Neural progenitor cell (in vitro differentiated cells): ENCODE results near the gene SYNGR3. TPM values are rescaled to one million over a fixed set of nuclear protein-coding genes. Genes with fewer than 3 reads are reported as not detected.
A peak's percentile ranks its signal among the peaks of the same experiment; 100 is the strongest.

Experiments used
- DNase-seq: peaks from one replicate; pipeline ENCODE4 v3.0.0-alpha.2; 2016; ENCODE audit warnings: low spot score
- H2AFZ ChIP-seq: fragments of 200-600 bp; sonication (generic); replicated peaks from 2 replicates; pipeline ENCODE4 v1.6.1; 2016; ENCODE audit warnings: antibody characterized with exemption
- H3F3A ChIP-seq: fragments of 200-600 bp; sonication (generic); 2 replicates; pipeline ENCODE4 v1.6.1; 2016; ENCODE audit warnings: antibody characterized with exemption, low read depth
- H3K27ac ChIP-seq: fragments of 200-600 bp; sonication (generic); 2 replicates; pipeline ENCODE4 v1.5.1; 2016; ENCODE audit warnings: mild to moderate bottlenecking
- H3K27me3 ChIP-seq: fragments of 200-600 bp; sonication (generic); 2 replicates; pipeline ENCODE4 v1.6.1; 2016; ENCODE audit warnings: mild to moderate bottlenecking, moderate library complexity
- H3K36me3 ChIP-seq: fragments of 200-600 bp; sonication (generic); 2 replicates; pipeline ENCODE4 v1.5.1; 2016
- H3K4me1 ChIP-seq: fragments of 200-600 bp; sonication (generic); 2 replicates; pipeline ENCODE4 v1.6.1; 2016; ENCODE audit warnings: mixed run types
- H3K4me2 ChIP-seq: fragments of 200-600 bp; sonication (generic); 2 replicates; pipeline ENCODE4 v1.6.1; 2016
- H3K4me3 ChIP-seq: fragments of 200-600 bp; sonication (generic); 2 replicates; pipeline ENCODE4 v1.5.1; 2016
- H3K79me2 ChIP-seq: fragments of 200-600 bp; sonication (generic); 2 replicates; pipeline ENCODE4 v1.6.1; 2016; ENCODE audit warnings: low read depth
- H3K9ac ChIP-seq: fragments of 200-600 bp; sonication (generic); 2 replicates; pipeline ENCODE4 v1.6.1; 2016
- H3K9me3 ChIP-seq: fragments of 200-600 bp; sonication (generic); 2 replicates; pipeline ENCODE4 v1.5.1; 2016; ENCODE audit warnings: low read depth
- H4K20me1 ChIP-seq: fragments of 200-600 bp; sonication (generic); 2 replicates; pipeline ENCODE4 v1.6.1; 2016; ENCODE audit warnings: low read depth
- H3K27ac Mint-ChIP-seq: 3 replicates; pipeline ENCODE4 v1.8.0; 2021; ENCODE audit warnings: mixed read lengths
- H3K27me3 Mint-ChIP-seq: 2 replicates; pipeline ENCODE4 v1.8.0; 2022; ENCODE audit warnings: low read depth, mild to moderate bottlenecking, inconsistent platforms, moderate library complexity, mixed read lengths; ENCODE audit not compliant: insufficient read depth
- H3K36me3 Mint-ChIP-seq: 3 replicates; pipeline ENCODE4 v1.8.0; 2021; ENCODE audit warnings: mixed read lengths
- H3K4me1 Mint-ChIP-seq: 3 replicates; pipeline ENCODE4 v1.8.0; 2021; ENCODE audit warnings: mixed read lengths
- H3K4me3 Mint-ChIP-seq: 3 replicates; pipeline ENCODE4 v1.8.0; 2021; ENCODE audit warnings: mild to moderate bottlenecking, moderate library complexity, mixed read lengths
- H3K9me3 Mint-ChIP-seq: 3 replicates; pipeline ENCODE4 v1.8.0; 2020; ENCODE audit warnings: mixed read lengths
- EZH2 ChIP-seq: fragments of 200-600 bp; sonication (generic); IDR thresholded peaks from 2 replicates; pipeline ENCODE4 v1.6.1; 2017; ENCODE audit warnings: antibody characterized with exemption, mild to moderate bottlenecking, moderate library complexity
- EZH2phosphoT487 ChIP-seq: fragments of 200-600 bp; sonication (generic); IDR thresholded peaks from 2 replicates; pipeline ENCODE4 v1.6.1; 2017; ENCODE audit warnings: antibody characterized with exemption
- total RNA-seq: library from RNA; depleted of rRNA; stranded (reverse); fragments of >200 nt; gene quantifications from 2 replicates; pipeline ENCODE4 v1.2.3, GENCODE V29; 2015; ENCODE audit warnings: low replicate concordance
- TF ChIP-seq, protein P1 (sequence below): fragments of 200-600 bp; sonication (generic); IDR thresholded peaks from 2 replicates; pipeline ENCODE4 v1.5.1; 2017; ENCODE audit warnings: antibody characterized with exemption, mild to moderate bottlenecking

Gene SYNGR3, protein sequence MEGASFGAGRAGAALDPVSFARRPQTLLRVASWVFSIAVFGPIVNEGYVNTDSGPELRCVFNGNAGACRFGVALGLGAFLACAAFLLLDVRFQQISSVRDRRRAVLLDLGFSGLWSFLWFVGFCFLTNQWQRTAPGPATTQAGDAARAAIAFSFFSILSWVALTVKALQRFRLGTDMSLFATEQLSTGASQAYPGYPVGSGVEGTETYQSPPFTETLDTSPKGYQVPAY
- 4.4 and 8.7 TPM in 2 replicates for total RNA-seq

DNA sequence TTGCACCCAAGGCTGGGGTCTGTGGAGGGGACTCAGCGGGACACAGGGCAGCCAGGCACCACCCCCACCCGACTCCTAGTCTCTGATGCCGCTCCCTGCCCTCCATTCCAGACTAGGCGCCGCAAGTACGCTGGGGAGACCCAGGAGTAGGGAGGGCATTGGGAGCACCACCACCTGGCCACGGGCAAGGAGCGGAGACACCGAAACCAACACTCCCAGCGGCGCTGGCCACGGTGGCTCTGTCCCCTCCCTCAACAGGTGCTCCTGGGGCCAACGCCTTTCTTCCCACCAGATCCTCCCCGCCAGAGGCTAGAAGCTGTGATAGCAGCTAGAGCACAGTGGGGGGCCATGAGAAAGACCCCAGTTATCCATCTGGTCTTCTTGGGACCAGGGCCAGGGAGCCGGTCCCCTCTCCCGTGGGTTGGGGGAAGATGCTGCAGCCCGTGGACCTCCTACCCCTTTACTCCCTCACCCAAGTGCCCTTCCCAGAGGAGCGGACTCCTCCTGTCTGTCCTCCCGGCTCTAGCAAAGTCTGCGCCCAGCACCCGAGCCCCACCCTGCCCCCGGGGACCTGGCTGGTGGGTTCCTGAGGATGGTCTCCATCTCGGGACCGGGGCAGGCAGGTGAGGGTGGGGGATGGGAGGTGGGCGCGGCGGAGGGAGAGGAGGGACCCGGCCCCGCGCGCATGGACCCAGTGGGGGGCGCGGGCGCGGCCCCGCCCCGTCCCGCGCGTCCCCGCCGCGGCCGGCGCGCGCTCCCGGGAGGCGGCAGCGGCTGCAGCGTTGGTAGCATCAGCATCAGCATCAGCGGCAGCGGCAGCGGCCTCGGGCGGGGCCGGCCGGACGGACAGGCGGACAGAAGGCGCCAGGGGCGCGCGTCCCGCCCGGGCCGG is at the start of gene SYNGR3:
TSS of gene SYNGR3 (plus strand) at position 762 of the 892 bp plus-strand sequence. CDS start 133 bp downstream, outside the sequence.
- Histone ChIP-seq H3F3A (peaks cover 49% of the 10 kb centered on the region), H3K4me3 (peak within 1 kb of the TSS; percentile 55), H3K4me2 (peak within 1 kb of the TSS; percentile 84), H2AFZ (peak within 1 kb of the TSS; percentile 45), H3K9ac (no peak within 1 kb of the TSS), H3K27me3 (peaks cover 58% of the 10 kb centered on the region), H3K4me1 (peaks cover 17% of the 10 kb centered on the region), H4K20me1 (peaks cover 24% of the 10 kb centered on the region), H3K9me3 (no peaks in the 10 kb centered on the region), H3K36me3 (no peaks in the 10 kb centered on the region), H3K27ac (no peak within 1 kb of the TSS), H3K79me2 (peaks cover 11% of the 10 kb centered on the region)
- TF ChIP-seq EZH2, result peak; percentile 39
- TF ChIP-seq EZH2phosphoT487, result peak; percentile 38
- TF ChIP-seq, protein P1, sequence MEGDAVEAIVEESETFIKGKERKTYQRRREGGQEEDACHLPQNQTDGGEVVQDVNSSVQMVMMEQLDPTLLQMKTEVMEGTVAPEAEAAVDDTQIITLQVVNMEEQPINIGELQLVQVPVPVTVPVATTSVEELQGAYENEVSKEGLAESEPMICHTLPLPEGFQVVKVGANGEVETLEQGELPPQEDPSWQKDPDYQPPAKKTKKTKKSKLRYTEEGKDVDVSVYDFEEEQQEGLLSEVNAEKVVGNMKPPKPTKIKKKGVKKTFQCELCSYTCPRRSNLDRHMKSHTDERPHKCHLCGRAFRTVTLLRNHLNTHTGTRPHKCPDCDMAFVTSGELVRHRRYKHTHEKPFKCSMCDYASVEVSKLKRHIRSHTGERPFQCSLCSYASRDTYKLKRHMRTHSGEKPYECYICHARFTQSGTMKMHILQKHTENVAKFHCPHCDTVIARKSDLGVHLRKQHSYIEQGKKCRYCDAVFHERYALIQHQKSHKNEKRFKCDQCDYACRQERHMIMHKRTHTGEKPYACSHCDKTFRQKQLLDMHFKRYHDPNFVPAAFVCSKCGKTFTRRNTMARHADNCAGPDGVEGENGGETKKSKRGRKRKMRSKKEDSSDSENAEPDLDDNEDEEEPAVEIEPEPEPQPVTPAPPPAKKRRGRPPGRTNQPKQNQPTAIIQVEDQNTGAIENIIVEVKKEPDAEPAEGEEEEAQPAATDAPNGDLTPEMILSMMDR, result no peak
- Mint-ChIP-seq H3K9me3 (peaks cover 2% of the 10 kb centered on the region), H3K27ac (no peak within 1 kb of the TSS), H3K4me1 (peaks cover 22% of the 10 kb centered on the region), H3K36me3 (peaks cover 10% of the 10 kb centered on the region), H3K4me3 (peak within 1 kb of the TSS; percentile 74), H3K27me3 (peaks cover 27% of the 10 kb centered on the region)
- DNase-seq, result peak; percentile 71

DNA sequence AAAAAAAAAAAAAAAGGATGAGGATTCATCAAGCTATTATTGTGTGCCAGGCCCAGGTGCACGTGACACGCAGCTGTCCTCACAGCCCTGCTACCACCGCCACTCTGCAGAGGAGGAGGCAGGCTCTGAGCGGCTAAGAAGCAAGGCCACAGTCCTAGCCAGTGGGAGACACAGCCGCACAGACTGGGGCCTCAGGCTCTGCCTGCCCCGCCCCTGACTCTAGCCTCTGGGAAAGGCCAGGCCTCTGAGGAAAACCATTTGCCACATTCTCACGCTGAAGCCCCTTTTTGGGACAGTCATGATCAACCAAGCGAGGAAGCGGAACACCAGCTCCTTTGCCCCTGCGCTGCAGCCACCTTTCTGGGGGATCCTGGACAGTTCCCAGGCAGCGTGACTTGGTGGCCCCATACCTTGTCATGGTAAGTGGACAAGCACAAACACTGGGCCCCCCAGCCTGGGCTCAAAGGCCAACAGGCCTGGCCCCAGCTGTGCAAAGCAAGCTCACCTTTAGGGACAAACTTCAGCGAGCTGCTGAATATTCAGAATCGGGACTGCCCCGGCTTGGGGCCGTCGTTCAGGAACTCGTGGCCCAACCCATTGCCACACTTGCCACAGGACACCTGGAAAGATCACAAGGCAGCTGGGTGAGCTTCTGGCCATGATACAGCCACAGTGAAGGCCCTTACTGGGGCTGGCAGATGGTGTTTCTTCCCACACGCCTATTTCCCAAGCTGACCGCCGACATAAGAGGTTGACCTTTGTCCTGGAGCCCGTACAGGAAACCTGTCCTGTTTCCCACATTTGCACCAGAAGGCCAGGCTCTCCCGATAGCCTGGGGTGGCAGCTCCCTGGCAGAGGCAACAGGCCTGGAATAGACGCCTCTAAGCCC is 49.3 kb upstream of the SYNGR3 start:
- Histone ChIP-seq H3K9ac (no peak overlapping the region), H3K9me3 (no peaks in the 10 kb centered on the region), H3K4me2 (no peak overlapping the region), H3K27me3 (no peaks in the 10 kb centered on the region), H3K27ac (no peak overlapping the region), H2AFZ (no peak overlapping the region), H3K4me3 (no peak overlapping the region), H3K4me1 (peaks cover 7% of the 10 kb centered on the region), H3F3A (peaks cover 9% of the 10 kb centered on the region), H3K36me3 (no peaks in the 10 kb centered on the region), H3K79me2 (peaks cover 10% of the 10 kb centered on the region), H4K20me1 (no peaks in the 10 kb centered on the region)
- TF ChIP-seq EZH2 (no peak), EZH2phosphoT487 (no peak)
- TF ChIP-seq, protein P1, result no peak
- H3K36me3 Mint-ChIP-seq, result peaks cover 2% of the 10 kb centered on the region
- no peak for DNase-seq
- no peaks in the 10 kb centered on the region for H3K9me3 Mint-ChIP-seq
- no peak overlapping the region for H3K4me3 Mint-ChIP-seq
- peaks cover 3% of the 10 kb centered on the region for H3K27me3 Mint-ChIP-seq
- no peak overlapping the region for H3K27ac Mint-ChIP-seq
- H3K4me1 Mint-ChIP-seq, result peaks cover 15% of the 10 kb centered on the region

DNA sequence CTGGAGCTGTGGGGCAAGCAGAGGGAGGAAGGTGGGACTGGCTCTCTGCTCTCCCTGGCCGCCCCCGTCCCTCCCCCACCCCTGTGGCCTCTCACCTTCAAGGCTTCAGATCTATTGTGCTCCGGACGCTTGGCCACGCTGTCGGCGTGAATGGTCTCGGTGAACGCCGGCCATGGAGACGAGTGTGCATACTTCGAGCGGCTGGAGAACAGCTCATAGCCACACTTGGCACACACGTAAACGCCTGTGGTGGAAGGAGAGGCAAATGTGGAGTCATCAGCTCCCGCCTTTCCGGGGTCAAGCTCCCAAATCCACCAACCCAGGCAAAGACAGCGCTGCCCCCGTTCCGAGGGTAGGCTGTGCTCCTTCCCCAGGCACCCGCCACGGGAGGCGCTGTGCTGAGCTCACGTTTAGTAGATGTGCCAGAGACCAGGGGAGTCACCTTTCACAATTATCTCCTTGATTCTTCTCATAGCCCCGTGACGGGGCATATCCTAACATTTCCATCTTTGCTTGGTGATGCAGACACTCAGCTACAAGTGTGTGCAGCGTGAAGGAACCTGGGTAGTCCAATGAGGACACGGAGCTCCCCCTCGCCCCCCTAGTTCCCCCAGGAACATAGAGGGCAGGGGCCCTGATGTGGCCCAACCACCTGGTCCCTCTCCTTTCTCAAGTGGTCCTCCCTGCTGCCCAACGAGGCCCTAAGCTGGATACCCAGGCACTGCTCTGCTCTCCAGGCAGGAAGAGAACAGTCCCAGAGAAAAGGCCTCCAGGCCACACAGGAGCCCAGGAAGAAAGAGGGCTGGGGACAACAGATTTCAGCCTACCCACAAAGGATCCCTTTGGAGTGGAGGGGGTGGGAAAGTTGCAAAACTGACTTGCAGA is 48.4 kb upstream of the SYNGR3 start:
- Histone ChIP-seq H3K9ac (no peak overlapping the region), H3K36me3 (no peaks in the 10 kb centered on the region), H3K9me3 (no peaks in the 10 kb centered on the region), H3K4me3 (no peak overlapping the region), H4K20me1 (no peaks in the 10 kb centered on the region), H3K27me3 (no peaks in the 10 kb centered on the region), H3F3A (peaks cover 9% of the 10 kb centered on the region), H2AFZ (no peak overlapping the region), H3K27ac (no peak overlapping the region), H3K4me1 (peaks cover 7% of the 10 kb centered on the region), H3K79me2 (peaks cover 10% of the 10 kb centered on the region), H3K4me2 (peak overlapping the region; percentile 94)
- Mint-ChIP-seq H3K4me1 (peaks cover 15% of the 10 kb centered on the region), H3K9me3 (no peaks in the 10 kb centered on the region), H3K36me3 (peaks cover 2% of the 10 kb centered on the region), H3K4me3 (peak overlapping the region; percentile 92), H3K27me3 (peaks cover 4% of the 10 kb centered on the region), H3K27ac (no peak overlapping the region)
- peak; percentile 58 for DNase-seq
- TF ChIP-seq, protein P1, result peak; percentile 35
- no peak for TF ChIP-seq EZH2phosphoT487
